Mononuclear cell (primary cell): ENCODE results near the gene PAH. TPM values are rescaled to one million over a fixed set of nuclear protein-coding genes. Genes with fewer than 3 reads are reported as not detected.

Experiments used
- H3K27me3 ChIP-seq: 2 replicates; pipeline ENCODE4 v1.6.0; 2011; ENCODE audit warnings: low read length, control low read depth; ENCODE audit not compliant: insufficient read depth
- H3K4me1 ChIP-seq: 2 replicates; pipeline ENCODE4 v1.5.1; 2011; ENCODE audit warnings: mild to moderate bottlenecking, low read length, control low read depth; ENCODE audit not compliant: insufficient read depth
- H3K4me3 ChIP-seq: 2 replicates; pipeline ENCODE4 v1.5.1; 2011; ENCODE audit warnings: mild to moderate bottlenecking, low read length, moderate library complexity
- H3K9me3 ChIP-seq: 2 replicates; pipeline ENCODE4 v1.5.1; 2011; ENCODE audit warnings: low read depth, mild to moderate bottlenecking, control low read depth, low read length
- total RNA-seq: library from RNA; depleted of rRNA; stranded (reverse); fragments of >200 nt; gene quantifications from one replicate; pipeline ENCODE4 v1.2.3, GENCODE V29; 2012

The PAH gene
- total RNA-seq, 1 donor, result 0.10 TPM

DNA sequence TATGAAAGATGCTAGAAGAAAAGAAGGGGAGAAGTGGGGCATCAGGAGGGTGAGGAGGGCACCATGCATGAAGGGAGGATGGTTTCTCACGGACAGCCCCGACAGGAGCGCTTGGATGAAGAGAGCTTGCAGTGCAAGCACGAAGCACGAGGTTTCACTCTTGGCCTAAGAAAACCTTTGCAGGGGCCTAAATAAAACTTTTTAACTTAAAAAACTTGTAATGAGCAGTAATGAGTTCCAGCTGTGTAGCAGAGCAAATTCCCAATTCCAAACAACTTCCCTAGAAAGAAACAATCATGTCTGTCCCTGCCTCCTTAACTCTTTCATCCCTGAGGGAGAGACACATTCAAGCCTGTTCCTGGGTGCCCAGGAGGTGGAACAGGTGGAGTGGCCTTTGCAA, 119.5 kb downstream of the PAH start:
- H3K4me1 ChIP-seq, result no peaks in the 10 kb centered on the region
- no peaks in the 10 kb centered on the region for H3K9me3 ChIP-seq
- no peak overlapping the region for H3K4me3 ChIP-seq
- H3K27me3 ChIP-seq, result no peaks in the 10 kb centered on the region

DNA sequence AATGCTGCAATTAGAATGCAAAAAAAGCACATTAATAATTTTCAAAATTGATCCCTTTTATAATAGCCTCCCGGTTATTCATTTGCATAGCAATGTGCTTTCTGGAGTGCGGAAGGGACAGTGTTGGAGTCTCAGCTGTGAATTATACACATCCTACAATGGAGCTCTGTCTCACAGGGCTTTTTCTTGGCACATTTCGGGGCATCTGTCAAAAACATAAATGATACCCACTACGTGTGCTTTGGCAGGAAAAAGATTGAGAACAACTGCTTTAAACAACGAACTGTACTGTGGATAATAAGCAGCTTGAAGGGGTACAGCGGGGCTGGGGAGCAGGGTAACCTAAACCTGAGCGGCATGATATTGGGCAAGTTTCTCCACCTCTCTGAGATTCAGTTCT, 123.1 kb downstream of the PAH start:
- no peaks in the 10 kb centered on the region for H3K4me1 ChIP-seq
- H3K27me3 ChIP-seq, result no peaks in the 10 kb centered on the region
- H3K9me3 ChIP-seq, result no peaks in the 10 kb centered on the region
- H3K4me3 ChIP-seq, result no peak overlapping the region

Other genes starting within 250 kb of the PAH start
- gene ASCL1, start 40.4 kb upstream of the PAH start, total RNA-seq, result 0.10 TPM